Measurements from ENCODE around the gene INSR. TPM values are rescaled to one million over a fixed set of nuclear protein-coding genes. Genes with fewer than 3 reads are reported as not detected.

INSR gene
- total RNA-seq, 1 experiment from 2014 or later: 2.5 TPM

- in situ Hi-C loops (cut with HindIII; ENCODE audit: low pct_unique_long_range_greater_than_20kb, low sequenced_read_pairs) (no loop called here), intact Hi-C loops (cut with micrococcal nuclease; ENCODE audit: unreplicated experiment) (no loop called here)
- no peaks in the 10 kb centered on the region; the same call in 1 of the 2 replicates for H3K27me3 ChIP-seq (ENCODE audit: control insufficient read depth, insufficient read depth, low read length)
- ChIA-PET POLR2A (no interaction called here), CTCF (no interaction called here)
- H3K27ac ChIP-seq (ENCODE audit: low read length): no peak overlapping the region
- ATAC-seq: no peak
- DNase-seq (ENCODE audit: low read depth, low spot score): no peak
- no peaks in the 10 kb centered on the region for H3K36me3 ChIP-seq (ENCODE audit: control insufficient read depth, insufficient read depth, low read length)
- BruUV-seq (replicated peaks): no TSS peak
- H3K9me3 ChIP-seq (ENCODE audit: control insufficient read depth, insufficient read depth, low read depth, low read length): no peaks in the 10 kb centered on the region
- no peaks in the 10 kb centered on the region; the same call in 1 of the 2 replicates for H3K4me1 ChIP-seq (ENCODE audit: control insufficient read depth, insufficient read depth, low read length)
- no peak overlapping the region for H3K4me3 ChIP-seq (ENCODE audit: low read depth in 2 of 2, low read length in 2 of 2)
- TF ChIP-seq POLR2AphosphoS5 (IDR thresholded peaks at IDR 0.05; ENCODE audit: low read depth, low read length): no peak
Measured at GRCh38 chr19:7194566-7194965, 99.6 kb downstream of the INSR start.

GRCh38 chr19:7191946-7192691 lies 102.1 kb downstream of the INSR start:
- intact Hi-C loops (cut with micrococcal nuclease; ENCODE audit: unreplicated experiment): no loop called here
- POLR2A ChIA-PET: no interaction called here
- Histone ChIP-seq H3K27me3 (ENCODE audit: control insufficient read depth, insufficient read depth, low read length) (no peaks in the 10 kb centered on the region), H3K4me3 (ENCODE audit: low read depth in 2 of 2, low read length in 2 of 2) (no peak overlapping the region), H3K9me3 (ENCODE audit: control insufficient read depth, insufficient read depth, low read depth, low read length) (no peaks in the 10 kb centered on the region), H3K36me3 (ENCODE audit: control insufficient read depth, insufficient read depth, low read length) (no peaks in the 10 kb centered on the region), H3K27ac (ENCODE audit: low read length) (no peak overlapping the region), H3K4me1 (ENCODE audit: control insufficient read depth, insufficient read depth, low read length) (no peaks in the 10 kb centered on the region)
- in situ Hi-C loops (cut with HindIII; ENCODE audit: low pct_unique_long_range_greater_than_20kb, low sequenced_read_pairs): no loop called here
- DNase-seq (ENCODE audit: low read depth, low spot score) (no peak), ATAC-seq (no peak)
- no TSS peak for BruUV-seq (replicated peaks)
- no peak for TF ChIP-seq POLR2AphosphoS5 (IDR thresholded peaks at IDR 0.05; ENCODE audit: low read depth, low read length)
- TF ChIP-seq CTCF (IDR thresholded peaks at IDR 0.05): no peak
- no peak for TF ChIP-seq TCF7L2 (IDR thresholded peaks at IDR 0.05; ENCODE audit: low read depth, low read length)
- no peak for TF ChIP-seq SIN3A (IDR thresholded peaks at IDR 0.05; ENCODE audit: borderline replicate concordance, insufficient read depth, low read depth, low read length)
- no peak for TF ChIP-seq REST (IDR thresholded peaks at IDR 0.05; ENCODE audit: insufficient read depth in 1 of 2, low read depth in 2 of 2, low read length in 1 of 2)
- CTCF ChIA-PET: no interaction called here

All from Panc1 (cell line).